OCI-LY1 (cell line): ENCODE results near the gene GATAD2A.

Source experiments
- EZH2 ChIP-seq: fragments of 200-600 bp; sonication (generic), shearing (Covaris generic); IDR thresholded peaks from 2 replicates; pipeline ENCODE4 v1.8.0; 2017; ENCODE audit warnings: borderline replicate concordance, mixed run types, mild to moderate bottlenecking, antibody characterized with exemption, low read length, moderate library complexity, mixed read lengths
- TF ChIP-seq, protein P1 (sequence below): fragments of 200-600 bp; sonication (generic), shearing (Covaris generic); IDR thresholded peaks from 2 replicates; pipeline ENCODE4 v1.5.1; 2017; ENCODE audit warnings: mild to moderate bottlenecking, antibody characterized with exemption, low read length, moderate library complexity, mixed read lengths

DNA sequence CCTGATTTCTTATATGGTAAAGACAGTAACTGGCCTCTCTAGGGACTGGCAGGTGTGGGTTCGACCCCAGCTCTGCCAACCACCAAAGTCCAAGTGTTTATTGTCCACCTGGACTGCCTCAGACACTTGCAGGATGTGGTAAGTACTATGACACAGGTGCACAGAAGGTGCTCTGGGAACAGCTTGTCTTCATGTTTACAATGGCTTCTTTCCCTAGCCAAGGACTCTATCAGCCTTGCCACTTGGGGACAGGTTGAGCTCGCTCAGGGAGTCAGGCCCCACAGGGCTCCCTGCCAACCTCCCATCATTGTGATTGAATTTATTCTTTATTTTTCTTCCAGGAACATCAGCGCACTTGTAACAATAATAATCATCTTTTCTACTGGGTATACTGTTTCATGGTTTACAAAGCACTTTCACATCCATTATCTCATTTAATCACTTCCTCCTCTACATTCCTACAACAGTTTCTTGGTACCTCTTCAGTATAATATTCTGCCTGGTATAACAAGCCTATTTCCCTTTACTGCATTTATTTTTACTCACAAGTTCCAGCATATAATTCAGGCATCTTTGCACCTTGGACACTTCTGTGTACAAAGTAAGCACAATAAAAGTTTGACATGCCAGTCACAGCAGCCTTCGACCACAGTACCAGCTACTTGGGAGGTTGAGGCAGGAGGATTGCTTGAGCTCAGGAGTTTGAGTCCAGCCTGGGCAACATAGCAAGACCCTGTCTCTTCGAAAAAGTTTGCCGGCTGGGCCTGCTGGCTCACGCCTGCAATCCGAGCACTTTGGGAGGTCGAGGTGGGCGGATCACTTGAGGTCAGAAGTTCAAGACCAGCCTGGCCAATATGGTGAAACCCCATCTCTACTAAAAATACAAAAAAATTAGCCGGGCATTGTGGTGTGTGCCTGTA lies 24.2 kb upstream of the GATAD2A start:
- TF ChIP-seq, protein P1, sequence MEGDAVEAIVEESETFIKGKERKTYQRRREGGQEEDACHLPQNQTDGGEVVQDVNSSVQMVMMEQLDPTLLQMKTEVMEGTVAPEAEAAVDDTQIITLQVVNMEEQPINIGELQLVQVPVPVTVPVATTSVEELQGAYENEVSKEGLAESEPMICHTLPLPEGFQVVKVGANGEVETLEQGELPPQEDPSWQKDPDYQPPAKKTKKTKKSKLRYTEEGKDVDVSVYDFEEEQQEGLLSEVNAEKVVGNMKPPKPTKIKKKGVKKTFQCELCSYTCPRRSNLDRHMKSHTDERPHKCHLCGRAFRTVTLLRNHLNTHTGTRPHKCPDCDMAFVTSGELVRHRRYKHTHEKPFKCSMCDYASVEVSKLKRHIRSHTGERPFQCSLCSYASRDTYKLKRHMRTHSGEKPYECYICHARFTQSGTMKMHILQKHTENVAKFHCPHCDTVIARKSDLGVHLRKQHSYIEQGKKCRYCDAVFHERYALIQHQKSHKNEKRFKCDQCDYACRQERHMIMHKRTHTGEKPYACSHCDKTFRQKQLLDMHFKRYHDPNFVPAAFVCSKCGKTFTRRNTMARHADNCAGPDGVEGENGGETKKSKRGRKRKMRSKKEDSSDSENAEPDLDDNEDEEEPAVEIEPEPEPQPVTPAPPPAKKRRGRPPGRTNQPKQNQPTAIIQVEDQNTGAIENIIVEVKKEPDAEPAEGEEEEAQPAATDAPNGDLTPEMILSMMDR: no peak
- TF ChIP-seq EZH2: no peak
